Measurements from ENCODE around the gene CHMP2A.
"Not testable (repeated sequence)": the region's sequence is repeated elsewhere in the genome, so short reads cannot be mapped to it uniquely, and the experiment has no call there.

The CHMP2A gene

GRCh38 chr19:58542641-58543372, 12.1 kb downstream of the CHMP2A start:
- DNase-seq (ENCODE audit: low read depth in 2 of 3, low spot score in 1 of 3) = not testable (repeated sequence)

GRCh38 chr19:58539169-58539559, 15.7 kb downstream of the CHMP2A start:
- DNase-seq (ENCODE audit: low read depth in 2 of 3, low spot score in 1 of 3) = not testable (repeated sequence)

- no peak for DNase-seq (ENCODE audit: low read depth in 2 of 3, low spot score in 1 of 3)
These were observed 16.4 kb downstream of the CHMP2A start for GRCh38 chr19:58538257-58539168.

GRCh38 chr19:58536852-58537798, 17.8 kb downstream of the CHMP2A start:
- DNase-seq (ENCODE audit: low read depth in 2 of 3, low spot score in 1 of 3) = no peak

- DNase-seq (ENCODE audit: low read depth in 2 of 3, low spot score in 1 of 3) = no peak
These were observed 19.0 kb downstream of the CHMP2A start for GRCh38 chr19:58535857-58536256.

GRCh38 chr19:58531034-58531840, 23.7 kb downstream of the CHMP2A start:
- no peak for DNase-seq (ENCODE audit: low read depth in 2 of 3, low spot score in 1 of 3)

- no peak for DNase-seq (ENCODE audit: low read depth in 2 of 3, low spot score in 1 of 3)
These were observed 25.5 kb downstream of the CHMP2A start for GRCh38 chr19:58529405-58529804.

- DNase-seq (ENCODE audit: low read depth in 2 of 3, low spot score in 1 of 3) = no peak
These were observed 32.2 kb downstream of the CHMP2A start for GRCh38 chr19:58522709-58523108.

GRCh38 chr19:58521651-58522050, 33.3 kb downstream of the CHMP2A start:
- no peak for DNase-seq (ENCODE audit: low read depth in 2 of 3, low spot score in 1 of 3)

GRCh38 chr19:58520257-58520599, 34.7 kb downstream of the CHMP2A start:
- no peak for DNase-seq (ENCODE audit: low read depth in 2 of 3, low spot score in 1 of 3)

GRCh38 chr19:58519355-58520256, 35.3 kb downstream of the CHMP2A start, which contains the start of gene ZBTB45:
TSS of gene ZBTB45 (minus strand) at chr19:58519810. CDS start at chr19:58517673, 2,137 bp downstream.
- peak; percentile 88 to 93 (median 88) for DNase-seq (ENCODE audit: low read depth in 2 of 3, low spot score in 1 of 3)

GRCh38 chr19:58519087-58519354, 35.9 kb downstream of the CHMP2A start:
- peak in 1 of 3 donors; percentile 51 for DNase-seq (ENCODE audit: low read depth in 2 of 3, low spot score in 1 of 3)

GRCh38 chr19:58518256-58519086, 36.4 kb downstream of the CHMP2A start:
- no peak for DNase-seq (ENCODE audit: low read depth in 2 of 3, low spot score in 1 of 3)

- DNase-seq (ENCODE audit: low read depth in 2 of 3, low spot score in 1 of 3) = no peak
These were observed 37.7 kb downstream of the CHMP2A start for GRCh38 chr19:58516964-58517833.

- DNase-seq (ENCODE audit: low read depth in 2 of 3, low spot score in 1 of 3) = no peak
These were observed 38.6 kb downstream of the CHMP2A start for GRCh38 chr19:58516246-58516836.

GRCh38 chr19:58515259-58515658, 39.6 kb downstream of the CHMP2A start:
- no peak for DNase-seq (ENCODE audit: low read depth in 2 of 3, low spot score in 1 of 3)

- DNase-seq (ENCODE audit: low read depth in 2 of 3, low spot score in 1 of 3) = no peak
These were observed 40.3 kb downstream of the CHMP2A start for GRCh38 chr19:58514564-58515022.
